ENCODE data around the gene PRRT3. TPM values are rescaled to one million over a fixed set of nuclear protein-coding genes. Genes with fewer than 3 reads are reported as not detected.

Gene PRRT3
- 0.57 TPM for total RNA-seq
- long read RNA-seq, partial matches to known transcripts = 0 of 1 reads
- long read RNA-seq, other reads (novel, unspliced or antisense) = 1 of 1 reads

DNA sequence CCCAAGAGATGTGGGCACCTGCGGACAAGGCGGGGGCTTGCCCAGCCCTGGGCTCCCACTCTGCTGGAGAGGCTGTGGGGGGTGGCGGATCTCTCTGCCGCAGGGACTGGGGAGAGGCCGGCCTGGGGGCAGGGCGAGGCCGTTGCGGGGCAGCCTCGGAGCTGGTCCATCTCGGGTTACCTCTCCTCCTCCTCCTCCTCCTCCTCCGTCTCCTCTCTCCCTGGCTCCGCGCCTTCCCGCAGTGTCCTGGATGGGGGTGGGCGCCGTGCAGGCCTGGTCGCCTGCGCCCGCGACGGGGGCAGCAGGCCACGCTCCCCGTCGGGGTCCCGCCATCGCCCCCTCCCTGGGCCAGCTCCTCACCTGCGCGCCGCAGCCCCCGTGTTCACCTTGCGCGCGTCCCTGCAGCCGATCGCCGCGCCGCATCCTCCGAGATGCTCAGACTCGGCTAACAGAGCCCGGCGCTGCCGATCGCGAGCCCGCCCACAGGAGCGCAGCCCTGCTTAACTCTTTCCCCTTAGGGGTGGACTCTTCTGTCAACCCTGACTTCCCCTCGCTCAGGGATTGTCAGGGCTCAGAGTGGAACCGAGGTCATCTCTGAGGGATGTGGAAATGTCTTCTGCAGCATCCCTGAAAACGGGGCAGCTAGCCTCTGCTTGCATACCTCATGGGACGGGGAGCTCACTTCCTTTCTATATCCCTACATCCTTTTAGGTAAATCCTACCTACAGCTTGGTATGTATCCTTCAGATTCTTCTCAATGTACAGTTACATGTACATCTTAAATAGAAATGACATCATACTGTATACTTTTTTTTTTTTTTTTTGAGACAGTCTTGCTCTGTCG lies at the start of gene PRRT3:
TSS of gene PRRT3 (minus strand) at position 447 of the 844 bp plus-strand sequence. CDS start 2,293 bp downstream, outside the sequence.
- DNase-seq (ENCODE audit: missing footprints) = no peak
- ATAC-seq = no peak
- intact Hi-C loops (cut with DNase I) = no loop called here

- intact Hi-C loops (cut with DNase I) = no loop called here
- DNase-seq (ENCODE audit: missing footprints) = no peak
- ATAC-seq = no peak
These were observed 48.5 kb upstream of the PRRT3 start for GRCh38 chr3:10000686-10001085.

DNA sequence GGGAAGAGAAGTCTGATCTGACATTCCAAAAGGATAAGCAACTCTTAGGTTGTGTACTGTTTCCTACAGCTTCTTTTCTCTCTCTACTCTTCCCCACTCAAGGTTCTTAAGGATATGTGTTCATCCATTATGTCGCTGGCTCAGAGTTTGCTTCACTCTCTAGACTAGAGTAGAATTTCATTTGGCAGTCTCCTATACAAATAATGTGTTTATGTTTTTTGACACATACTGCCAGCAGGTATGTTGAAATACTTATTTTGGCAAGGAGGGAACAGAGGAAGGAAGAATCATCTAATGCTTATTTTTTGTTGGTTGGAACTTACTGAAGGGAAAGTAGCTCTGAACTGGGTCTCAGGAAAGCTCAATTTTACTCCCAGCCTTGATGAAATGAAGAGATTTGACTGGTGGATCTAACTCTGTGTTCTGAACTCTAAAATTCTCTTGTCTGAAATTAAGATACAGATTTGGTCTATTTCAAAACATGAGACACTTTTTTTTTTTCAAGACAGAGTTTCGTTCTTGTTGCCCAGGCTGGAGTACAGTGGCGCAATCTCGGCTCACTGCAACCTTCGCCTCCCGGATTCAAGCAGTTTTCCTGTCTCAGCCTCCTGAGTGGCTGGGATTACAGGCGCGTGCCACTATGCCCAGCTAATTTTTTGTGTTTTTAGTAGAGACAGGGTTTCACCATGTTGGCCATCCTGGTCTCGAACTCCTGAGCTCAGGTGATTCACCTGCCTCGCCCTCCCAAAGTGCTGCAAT lies 42.1 kb upstream of the PRRT3 start:
- DNase-seq (ENCODE audit: missing footprints) (no peak), ATAC-seq (no peak)
- intact Hi-C loops (cut with DNase I) = no loop called here

- no peak for DNase-seq (ENCODE audit: missing footprints)
- peak; percentile 26 for ATAC-seq
- intact Hi-C loops (cut with DNase I) = loop anchor here (1.0 kb wide), 1 partner anchor 40 kb away; the partner anchor contains the start of gene FANCD2
These were observed 34.1 kb upstream of the PRRT3 start for GRCh38 chr3:9986230-9986725.

DNA sequence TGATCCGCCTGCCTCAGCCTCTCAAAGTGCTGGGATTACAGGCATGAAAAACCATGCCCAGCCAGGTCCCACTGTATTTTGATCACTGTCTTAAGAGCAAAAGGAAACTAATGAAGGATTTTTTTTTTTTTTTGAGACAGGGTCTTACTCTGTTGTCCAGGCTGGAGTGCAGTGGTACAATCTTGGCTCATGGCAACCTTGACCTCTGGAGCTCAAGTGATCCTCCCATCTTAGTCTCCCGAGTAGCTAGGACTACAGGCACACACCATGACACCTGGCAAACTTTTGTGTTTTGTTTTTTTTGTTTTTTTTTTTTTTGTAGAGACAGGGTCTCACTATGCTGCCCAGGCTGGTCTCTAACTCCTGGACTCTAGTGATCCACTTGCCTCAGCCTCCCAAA lies 28.0 kb upstream of the PRRT3 start:
- DNase-seq (ENCODE audit: missing footprints) (no peak), ATAC-seq (no peak)
- intact Hi-C loops (cut with DNase I) = no loop called here

DNA sequence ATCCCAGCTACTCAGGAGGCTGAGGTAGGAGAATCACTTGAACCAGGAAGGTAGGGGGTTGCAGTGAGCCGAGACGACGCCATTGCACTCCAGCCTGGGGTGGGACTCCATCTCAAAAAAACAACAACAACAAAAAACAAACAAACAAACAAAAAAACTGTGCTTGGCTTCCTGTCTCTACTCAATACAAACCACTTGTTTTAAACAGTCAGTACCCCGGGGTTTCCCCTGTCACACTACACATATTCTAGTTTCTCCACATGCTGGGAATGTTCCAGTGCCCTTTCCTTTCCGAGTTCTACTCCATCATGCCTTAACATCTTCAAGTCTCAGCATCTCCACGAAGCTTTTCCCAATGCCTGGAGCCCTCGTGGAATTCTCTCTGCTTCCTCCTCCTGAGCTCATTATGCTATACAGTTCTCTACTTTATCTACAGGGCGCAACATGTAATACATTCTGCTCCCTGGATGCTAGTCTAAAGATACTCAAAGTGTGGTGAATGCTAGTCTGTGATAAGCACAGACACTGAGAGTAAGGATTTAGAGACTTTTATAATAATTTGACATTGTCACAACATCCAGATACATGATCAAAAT lies 26.6 kb upstream of the PRRT3 start:
- DNase-seq (ENCODE audit: missing footprints) (no peak), ATAC-seq (no peak)
- intact Hi-C loops (cut with DNase I) = loop anchor here (5.0 to 10.0 kb wide), 2 partner anchors 33 to 246 kb away; no protein-coding TSS in a partner anchor

DNA sequence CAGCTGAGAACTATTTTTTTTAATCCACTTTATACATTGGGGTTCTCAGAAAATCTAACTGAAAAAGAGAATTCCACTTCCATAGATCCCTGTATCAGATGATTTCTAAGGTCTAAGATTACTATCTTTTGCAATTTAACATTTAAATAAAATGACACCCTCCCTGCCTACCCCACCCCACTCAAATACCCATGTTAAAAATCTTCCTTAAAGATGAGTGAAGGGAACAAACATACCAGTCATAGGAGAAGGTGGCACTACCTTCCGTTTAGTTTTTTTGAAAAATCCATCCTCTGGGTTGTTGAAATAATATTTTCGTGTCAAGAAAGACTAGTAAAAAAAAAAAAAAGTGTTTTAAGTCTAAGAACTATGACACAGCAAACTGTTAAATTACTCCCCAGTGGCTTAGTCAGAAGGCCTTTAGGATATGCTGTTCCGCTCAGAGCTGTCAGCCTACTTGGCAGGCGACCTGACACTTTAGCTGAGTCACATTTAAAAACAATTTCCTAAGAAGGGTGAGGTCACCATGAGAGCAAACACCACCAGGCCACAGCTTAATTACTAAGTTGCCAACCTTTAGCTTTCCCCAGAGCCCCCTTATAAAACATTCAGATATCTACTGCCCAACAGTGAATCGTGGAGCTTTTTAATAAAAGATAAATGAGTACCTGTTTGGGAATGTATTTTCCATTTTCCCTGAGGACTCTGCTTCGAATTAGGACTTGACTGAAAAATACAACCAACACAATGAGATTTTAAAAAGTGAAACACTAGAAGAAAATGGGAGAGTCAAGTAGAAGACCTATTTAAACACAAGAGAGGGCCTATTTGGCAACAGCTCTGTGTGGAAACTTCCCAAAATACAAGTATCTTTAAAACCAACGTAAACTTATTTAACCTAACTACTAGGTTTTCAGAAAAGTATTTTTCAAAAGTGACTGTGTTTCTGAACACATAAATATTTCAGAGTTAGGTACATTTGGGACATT lies 24.8 kb upstream of the PRRT3 start:
- intact Hi-C loops (cut with DNase I) = loop anchor here (5.0 to 10.0 kb wide), 2 partner anchors 35 to 248 kb away; no protein-coding TSS in a partner anchor
- DNase-seq (ENCODE audit: missing footprints) = peak; percentile 82
- ATAC-seq = peak; percentile 98

DNA sequence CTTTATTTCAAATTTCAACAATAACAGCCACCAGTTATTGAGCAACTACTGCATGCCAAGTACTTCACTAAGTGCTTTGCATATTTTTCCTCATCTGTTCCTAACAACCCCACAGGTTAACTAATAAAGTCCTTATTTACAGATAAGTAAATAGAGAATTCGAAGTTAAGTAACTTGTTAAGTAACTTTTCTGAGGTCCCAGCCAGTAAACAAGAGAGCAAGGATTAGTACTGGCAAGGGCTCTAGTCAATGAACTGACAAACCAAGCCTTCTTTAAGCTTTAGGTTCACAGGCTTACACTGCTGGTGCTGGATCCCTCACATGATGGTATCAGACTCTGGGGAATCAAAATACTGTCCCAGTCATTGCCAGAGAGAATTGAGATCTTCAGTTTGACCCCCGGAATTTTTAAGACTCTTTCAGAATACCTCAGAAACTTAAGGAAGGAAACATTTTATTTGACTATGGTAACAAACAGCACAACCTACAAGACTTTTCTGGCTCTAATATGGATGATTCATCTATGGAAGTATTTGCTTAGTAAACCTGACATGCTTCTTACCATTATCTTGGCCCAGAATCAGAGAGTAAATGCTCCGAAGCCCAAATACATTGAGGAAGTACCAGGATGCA lies 17.9 kb upstream of the PRRT3 start:
- intact Hi-C loops (cut with DNase I) = loop anchor here (10.0 kb wide), 1 partner anchor 255 kb away; no protein-coding TSS in a partner anchor
- DNase-seq (ENCODE audit: missing footprints) (no peak), ATAC-seq (no peak)

GRCh38 chr3:9969632-9970019 lies 17.4 kb upstream of the PRRT3 start:
- ATAC-seq (no peak), DNase-seq (ENCODE audit: missing footprints) (no peak)
- intact Hi-C loops (cut with DNase I) = loop anchor here (10.0 kb wide), 1 partner anchor 255 kb away; no protein-coding TSS in a partner anchor

GRCh38 chr3:9966841-9967240 lies 14.6 kb upstream of the PRRT3 start:
- intact Hi-C loops (cut with DNase I) = no loop called here
- DNase-seq (ENCODE audit: missing footprints) = no peak
- no peak for ATAC-seq

GRCh38 chr3:9965200-9965875 lies 13.1 kb upstream of the PRRT3 start:
- no peak for ATAC-seq
- DNase-seq (ENCODE audit: missing footprints) = no peak
- intact Hi-C loops (cut with DNase I) = no loop called here

GRCh38 chr3:9957214-9957613 lies 5.0 kb upstream of the PRRT3 start:
- no peak for DNase-seq (ENCODE audit: missing footprints)
- ATAC-seq = no peak
- intact Hi-C loops (cut with DNase I) = no loop called here

- no peak for ATAC-seq
- intact Hi-C loops (cut with DNase I) = no loop called here
- no peak for DNase-seq (ENCODE audit: missing footprints)
These were observed 3.6 kb upstream of the PRRT3 start for GRCh38 chr3:9955611-9956352.

GRCh38 chr3:9955067-9955502 lies 2.9 kb upstream of the PRRT3 start:
- ATAC-seq (no peak), DNase-seq (ENCODE audit: missing footprints) (no peak)
- intact Hi-C loops (cut with DNase I) = no loop called here

GRCh38 chr3:9951598-9951961 lies 628 bp downstream of the PRRT3 start:
- intact Hi-C loops (cut with DNase I) = no loop called here
- DNase-seq (ENCODE audit: missing footprints) (no peak), ATAC-seq (no peak)

DNA sequence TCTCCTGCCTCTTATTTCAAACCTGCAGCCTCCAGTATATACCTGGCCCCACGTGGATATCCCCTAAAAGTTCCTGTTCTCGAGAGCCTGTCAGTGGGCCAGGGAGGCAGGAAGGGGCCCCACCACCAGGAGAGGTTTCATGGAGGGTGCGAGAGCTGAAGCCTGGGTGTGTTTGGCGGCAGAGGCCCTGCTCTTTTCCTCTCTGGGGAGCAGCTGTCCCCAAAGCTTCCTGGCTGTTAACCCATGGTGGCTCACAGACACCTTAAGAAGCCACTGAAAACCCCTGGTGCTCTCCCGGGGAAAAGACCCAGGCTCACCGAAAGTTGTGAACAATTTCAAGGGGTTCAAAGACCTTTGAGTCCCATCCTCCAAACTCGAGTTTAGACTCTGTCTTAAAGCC lies 1.1 kb downstream of the PRRT3 start:
- ATAC-seq (no peak), DNase-seq (ENCODE audit: missing footprints) (no peak)
- intact Hi-C loops (cut with DNase I) = no loop called here
